Measurements from ENCODE around the gene FTCD. TPM values are rescaled to one million over a fixed set of nuclear protein-coding genes. Genes with fewer than 3 reads are reported as not detected.

FTCD gene
- total and polyA plus RNA-seq, 2 donors (not counting 3 experiments of a cell fraction or from before 2014, with no cell fraction given) = 0.06 to 1.2 TPM

GRCh38 chr21:46205166-46205565 lies 49.8 kb upstream of the FTCD start:
- Histone ChIP-seq H3K27ac (ENCODE audit: insufficient read depth, low read depth, low read length) (no peak overlapping the region), H3K9ac (replicated peaks; ENCODE audit: extremely low read depth, insufficient read depth, low read length) (no peak overlapping the region), H3K4me3 (replicated peaks in 1 of 3; ENCODE audit: insufficient read depth in 1 of 3, low read depth in 1 of 3, low read length in 3 of 3) (no peak overlapping the region), H3K79me2 (ENCODE audit: control insufficient read depth, insufficient read depth, low read length) (no peaks in the 10 kb centered on the region), H3K36me3 (ENCODE audit: control insufficient read depth in 2 of 2, extremely low read depth in 1 of 2, insufficient read depth in 2 of 2, low read length in 2 of 2) (peaks cover 13 to 40% of the 10 kb centered on the region in 2 experiments), H3K4me2 (ENCODE audit: insufficient read depth, low read length) (no peak overlapping the region), H2AFZ (ENCODE audit: low read depth, low read length) (no peak overlapping the region), H4K20me1 (replicated peaks; ENCODE audit: control insufficient read depth, extremely low read depth, insufficient read depth, low read length) (no peaks in the 10 kb centered on the region), H3K9me3 (replicated peaks; ENCODE audit: control insufficient read depth, insufficient read depth, low read length) (no peaks in the 10 kb centered on the region), H3K9me1 (replicated peaks; ENCODE audit: control insufficient read depth, extremely low read depth, insufficient read depth, low read length) (no peaks in the 10 kb centered on the region), H3K4me1 (ENCODE audit: control insufficient read depth, extremely low read depth, insufficient read depth, low read length) (peaks cover 6% of the 10 kb centered on the region), H3K27me3 (ENCODE audit: control insufficient read depth in 2 of 2, insufficient read depth in 2 of 2, low read length in 2 of 2) (no peaks in the 10 kb centered on the region)
- CTCF ChIA-PET = no interaction called here
- POLR2A ChIA-PET = no interaction called here
- BruUV-seq (replicated peaks) = no TSS peak
- TF ChIP-seq EZH2 (IDR thresholded peaks at IDR 0.05; ENCODE audit: borderline replicate concordance, low read depth, low read length, severe bottlenecking) (no peak), GATA2 (IDR thresholded peaks at IDR 0.05; ENCODE audit: insufficient read depth, insufficient read length, low read depth, low read length) (no peak), POLR2AphosphoS5 (IDR thresholded peaks at IDR 0.05; ENCODE audit: insufficient read depth, low read depth, low read length) (no peak), MYC (IDR thresholded peaks at IDR 0.05; ENCODE audit: low read depth, low read length) (no peak), CTCF (IDR thresholded peaks at IDR 0.05; ENCODE audit: extremely low read depth in 1 of 2, insufficient read depth in 1 of 2, low read depth in 1 of 2, low read length in 2 of 2) (no peak), MAX (IDR thresholded peaks at IDR 0.05; ENCODE audit: insufficient read depth, insufficient read length) (no peak), FOS (IDR thresholded peaks at IDR 0.05; ENCODE audit: borderline replicate concordance, insufficient read depth, low read length) (no peak)
- intact Hi-C loops (cut with micrococcal nuclease) = no loop called here
- DNase-seq (ENCODE audit: low read depth, low spot score) (no peak), FAIRE-seq (no peak)
- dilution Hi-C loops (cut with MboI; ENCODE audit: extremely low pct_ligation_motif_present, low sequenced_read_pairs) = no loop called here

Measured in endothelial cell of umbilical vein (primary cell).